Central memory CD8-positive, alpha-beta T cell (primary cell): ENCODE measurements around the gene YWHAH.

ENCODE experiments used
- ATAC-seq: fragments of 150-1000 bp; cut with Tn5 transposase; replicated peaks from 2 replicates; pipeline ENCODE4 v1.10.0; 2022; ENCODE audit warnings: mild to moderate bottlenecking, moderate FRiP score, moderate number of reproducible peaks; ENCODE audit not compliant: poor library complexity, severe bottlenecking; ENCODE audit errors: extremely low read depth
- DNase-seq, 2 donors: peaks; one replicate each; pipeline ENCODE4 v3.0.0; 2021; ENCODE audit warnings: low spot score in 2 of 2
- H3K27ac Mint-ChIP-seq: one replicate; pipeline ENCODE4 v1.8.0; 2022; ENCODE audit warnings: low read depth, mild to moderate bottlenecking, moderate library complexity, mixed read lengths
- H3K27me3 Mint-ChIP-seq: one replicate; pipeline ENCODE4 v1.8.0; 2022; ENCODE audit warnings: mixed read lengths
- H3K36me3 Mint-ChIP-seq: one replicate; pipeline ENCODE4 v1.8.0; 2022; ENCODE audit warnings: mild to moderate bottlenecking, moderate library complexity, mixed read lengths; ENCODE audit not compliant: insufficient read depth
- H3K4me1 Mint-ChIP-seq: one replicate; pipeline ENCODE4 v1.8.0; 2022; ENCODE audit warnings: mixed read lengths
- H3K4me3 Mint-ChIP-seq: one replicate; pipeline ENCODE4 v1.8.0; 2022; ENCODE audit warnings: mild to moderate bottlenecking, moderate library complexity, mixed read lengths
- H3K9me3 Mint-ChIP-seq: one replicate; pipeline ENCODE4 v1.8.0; 2022; ENCODE audit warnings: mixed read lengths

YWHAH gene

GRCh38 chr22:31943978-31944699 is at the start of gene YWHAH:
Gene YWHAH (plus strand): TSS chr22:31944535. CDS start chr22:31944734, 199 bp downstream.
- ATAC-seq = peak; percentile 59
- Mint-ChIP-seq H3K9me3 (no peaks in the 10 kb centered on the region), H3K27me3 (no peaks in the 10 kb centered on the region)

DNA sequence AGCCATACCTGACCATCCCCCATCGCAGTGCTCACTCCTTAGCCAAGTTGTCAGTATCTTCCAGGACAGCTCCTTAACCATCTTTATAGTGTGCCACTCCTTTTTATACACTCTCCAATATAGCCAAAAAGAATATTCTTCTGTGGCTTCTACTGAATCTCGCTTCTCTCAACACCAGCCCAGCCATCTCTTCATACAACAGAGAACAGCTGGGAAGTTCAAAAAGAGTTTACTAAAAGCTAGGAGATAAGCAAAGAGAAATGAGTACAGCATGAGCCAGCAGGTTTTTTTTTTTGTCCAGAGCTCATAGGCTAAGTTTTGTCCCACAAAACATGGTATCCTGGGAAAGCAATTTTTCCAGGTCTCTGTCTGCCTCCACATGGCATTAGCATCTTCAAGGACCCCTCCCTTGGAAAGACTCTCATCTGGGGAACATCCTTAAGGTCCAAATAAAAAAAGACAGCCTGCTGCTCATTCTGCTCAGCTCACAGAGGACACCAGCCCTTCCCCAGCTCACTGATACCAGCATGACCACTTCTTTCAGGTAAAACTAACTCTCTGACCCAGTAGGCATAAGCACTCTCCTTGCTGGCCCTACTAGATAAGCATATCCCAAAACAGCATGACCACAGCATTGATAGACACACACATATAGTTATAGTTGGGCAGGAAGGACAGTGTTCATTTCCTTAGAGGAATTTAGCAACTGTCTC is 48.8 kb upstream of the YWHAH start:
- no peak overlapping the region for H3K4me3 Mint-ChIP-seq
- H3K27ac Mint-ChIP-seq = no peak overlapping the region
- no peaks in the 10 kb centered on the region for H3K9me3 Mint-ChIP-seq
- H3K27me3 Mint-ChIP-seq = no peaks in the 10 kb centered on the region
- ATAC-seq (no peak), DNase-seq (no peak)
- H3K4me1 Mint-ChIP-seq = no peaks in the 10 kb centered on the region
- H3K36me3 Mint-ChIP-seq = peaks cover 34% of the 10 kb centered on the region

More at GRCh38 chr22:31943978-31944699, at the start of gene YWHAH:
- peak within 1 kb of the TSS; percentile 82 for H3K27ac Mint-ChIP-seq
- peaks cover 8% of the 10 kb centered on the region for H3K36me3 Mint-ChIP-seq
- DNase-seq = peak; percentile 74
- peaks cover 7% of the 10 kb centered on the region for H3K4me1 Mint-ChIP-seq
- no peak within 1 kb of the TSS for H3K4me3 Mint-ChIP-seq

GRCh38 chr22:31896472-31896871 is 47.9 kb upstream of the YWHAH start:
- no peak for ATAC-seq
- no peak for DNase-seq
- H3K36me3 Mint-ChIP-seq = peaks cover 36% of the 10 kb centered on the region
- H3K4me3 Mint-ChIP-seq = no peak overlapping the region
- no peaks in the 10 kb centered on the region for H3K27me3 Mint-ChIP-seq
- H3K9me3 Mint-ChIP-seq = no peaks in the 10 kb centered on the region
- H3K4me1 Mint-ChIP-seq = no peaks in the 10 kb centered on the region
- H3K27ac Mint-ChIP-seq = no peak overlapping the region

DNA sequence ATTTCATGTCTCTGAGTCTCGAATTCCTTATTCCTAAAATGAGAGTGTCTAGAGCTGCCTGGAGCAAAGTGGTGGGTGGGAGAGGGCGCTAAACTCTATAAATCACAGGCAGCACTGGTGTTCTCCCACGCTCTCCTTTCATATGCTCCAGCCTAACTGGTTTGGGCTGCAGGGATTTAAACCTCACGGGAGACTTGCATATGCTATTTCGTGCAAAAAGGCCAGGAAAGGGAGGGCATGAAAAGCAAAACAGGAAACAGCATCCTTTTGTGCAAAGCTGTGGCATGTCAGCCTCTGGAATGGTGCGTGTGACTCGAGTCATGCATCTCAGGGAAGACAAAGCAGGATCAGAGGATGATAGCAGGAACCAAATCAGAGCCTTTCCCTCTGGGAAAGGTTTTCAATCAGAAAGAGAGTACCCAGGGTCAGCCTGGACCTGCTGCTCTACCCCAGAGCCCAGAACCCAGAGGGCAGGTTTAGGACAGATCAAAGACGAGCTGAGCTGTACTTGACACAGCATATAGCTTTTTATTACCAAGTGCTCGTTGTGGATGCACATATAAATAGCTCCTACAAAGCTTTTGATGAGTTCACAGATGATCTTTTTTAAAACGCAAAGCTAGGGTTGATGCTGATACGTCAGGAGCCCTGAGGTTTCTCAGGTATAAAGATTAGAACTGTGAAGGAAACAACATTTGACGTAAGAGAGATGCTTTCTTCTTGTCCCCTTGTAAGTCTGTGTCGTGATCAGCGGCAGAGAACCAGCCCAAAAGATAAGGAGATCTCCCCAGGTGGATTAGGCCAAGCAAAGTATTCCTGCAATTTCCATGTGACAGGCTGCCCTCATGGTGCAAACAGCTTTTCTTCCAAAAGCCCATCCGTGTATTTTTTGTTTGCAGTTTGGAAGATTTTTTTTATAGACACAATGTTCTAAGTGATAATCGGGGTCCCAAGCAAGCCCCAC is 46.2 kb upstream of the YWHAH start:
- H3K4me3 Mint-ChIP-seq = no peak overlapping the region
- H3K27me3 Mint-ChIP-seq = no peaks in the 10 kb centered on the region
- H3K36me3 Mint-ChIP-seq = peaks cover 30% of the 10 kb centered on the region
- no peaks in the 10 kb centered on the region for H3K9me3 Mint-ChIP-seq
- no peaks in the 10 kb centered on the region for H3K4me1 Mint-ChIP-seq
- DNase-seq = no peak
- no peak for ATAC-seq
- H3K27ac Mint-ChIP-seq = no peak overlapping the region

DNA sequence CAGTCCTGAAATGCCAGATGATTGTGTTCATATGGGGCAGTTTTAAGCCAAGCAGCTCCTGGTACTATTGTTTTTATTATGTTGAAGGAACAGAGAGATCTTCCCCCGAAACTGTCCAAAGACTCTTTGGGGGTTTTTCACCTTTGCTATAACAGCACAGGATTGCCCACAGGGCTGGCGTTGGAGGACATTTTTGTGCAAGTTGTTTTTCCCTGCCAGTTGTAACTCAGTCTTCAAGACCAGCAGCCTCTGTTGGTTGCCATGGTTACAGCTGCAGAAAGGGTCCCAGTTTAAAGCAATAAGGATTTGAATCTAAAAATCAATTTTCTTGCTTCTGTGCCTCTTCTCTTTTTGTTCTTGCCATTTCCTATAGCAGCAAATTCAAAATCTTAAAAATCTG is 45.4 kb upstream of the YWHAH start:
- Mint-ChIP-seq H3K4me3 (no peak overlapping the region), H3K36me3 (peaks cover 26% of the 10 kb centered on the region), H3K27me3 (no peaks in the 10 kb centered on the region), H3K4me1 (no peaks in the 10 kb centered on the region), H3K9me3 (no peaks in the 10 kb centered on the region), H3K27ac (no peak overlapping the region)
- no peak for ATAC-seq
- DNase-seq = no peak

- Mint-ChIP-seq H3K36me3 (peaks cover 21% of the 10 kb centered on the region), H3K9me3 (no peaks in the 10 kb centered on the region), H3K4me3 (no peak overlapping the region), H3K27me3 (no peaks in the 10 kb centered on the region), H3K27ac (no peak overlapping the region), H3K4me1 (no peaks in the 10 kb centered on the region)
- no peak for DNase-seq
- ATAC-seq = no peak
Observed at GRCh38 chr22:31899669-31900068, 44.7 kb upstream of the YWHAH start.

GRCh38 chr22:31901388-31902137 is 42.8 kb upstream of the YWHAH start:
- Mint-ChIP-seq H3K27ac (no peak overlapping the region), H3K27me3 (no peaks in the 10 kb centered on the region), H3K4me3 (no peak overlapping the region), H3K4me1 (no peaks in the 10 kb centered on the region), H3K36me3 (peaks cover 18% of the 10 kb centered on the region), H3K9me3 (no peaks in the 10 kb centered on the region)
- DNase-seq (no peak), ATAC-seq (no peak)

- peaks cover 20% of the 10 kb centered on the region for H3K36me3 Mint-ChIP-seq
- no peaks in the 10 kb centered on the region for H3K27me3 Mint-ChIP-seq
- no peaks in the 10 kb centered on the region for H3K4me1 Mint-ChIP-seq
- no peaks in the 10 kb centered on the region for H3K9me3 Mint-ChIP-seq
- H3K4me3 Mint-ChIP-seq = no peak overlapping the region
- ATAC-seq (no peak), DNase-seq (no peak)
- H3K27ac Mint-ChIP-seq = no peak overlapping the region
Observed at GRCh38 chr22:31904651-31905050, 39.7 kb upstream of the YWHAH start.

DNA sequence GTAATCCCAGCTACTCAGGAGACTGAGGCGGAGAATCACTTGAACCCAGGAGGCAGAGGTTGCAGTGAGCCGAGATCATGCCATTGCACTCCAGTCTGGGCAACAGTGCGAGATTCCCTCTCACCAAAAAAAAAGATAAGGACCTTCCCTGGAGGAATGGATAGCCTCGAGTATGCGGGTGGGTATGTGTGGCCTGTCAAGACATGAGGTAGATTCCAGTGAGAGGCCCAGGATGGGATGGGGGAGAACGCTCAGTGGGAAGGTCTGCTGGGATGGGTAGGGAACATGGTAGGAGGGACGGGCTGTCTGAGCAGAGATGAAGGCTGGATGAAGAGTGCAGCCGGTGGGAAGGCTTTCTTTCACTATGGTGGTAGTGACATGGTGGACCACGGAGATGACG is 39.0 kb upstream of the YWHAH start:
- no peak overlapping the region for H3K4me3 Mint-ChIP-seq
- no peak for ATAC-seq
- peaks cover 21% of the 10 kb centered on the region for H3K36me3 Mint-ChIP-seq

GRCh38 chr22:31906086-31906485 is 38.2 kb upstream of the YWHAH start:
- H3K4me3 Mint-ChIP-seq = no peak overlapping the region
- H3K4me1 Mint-ChIP-seq = no peaks in the 10 kb centered on the region
- peaks cover 20% of the 10 kb centered on the region for H3K36me3 Mint-ChIP-seq

More for the DNA sequence above, 39.0 kb upstream of the YWHAH start:
- DNase-seq = no peak
- Mint-ChIP-seq H3K27ac (no peak overlapping the region), H3K4me1 (no peaks in the 10 kb centered on the region), H3K9me3 (no peaks in the 10 kb centered on the region), H3K27me3 (no peaks in the 10 kb centered on the region)

DNA sequence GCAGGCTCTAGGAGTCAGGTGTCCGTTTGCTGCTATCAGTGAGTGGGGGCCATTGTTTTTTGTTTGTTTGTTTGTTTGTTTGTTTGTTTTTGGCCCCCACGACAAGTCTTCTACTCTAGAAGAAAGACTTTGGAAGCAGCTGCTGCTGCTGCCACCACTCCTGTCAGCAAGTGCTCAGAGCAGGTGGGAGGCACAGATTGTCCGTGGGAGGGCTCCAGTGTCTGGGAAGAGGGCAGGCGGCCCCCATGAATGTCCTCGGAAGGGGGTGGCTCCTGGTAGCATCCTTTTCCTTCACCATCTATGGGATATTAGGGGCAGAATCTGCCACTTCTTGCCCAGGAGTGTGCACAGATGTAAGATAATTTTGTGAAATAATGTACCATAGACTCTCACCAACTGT is 37.8 kb upstream of the YWHAH start:
- no peaks in the 10 kb centered on the region for H3K27me3 Mint-ChIP-seq
- H3K9me3 Mint-ChIP-seq = no peaks in the 10 kb centered on the region
- peak overlapping the region; percentile 32 for H3K27ac Mint-ChIP-seq
- H3K36me3 Mint-ChIP-seq = peaks cover 20% of the 10 kb centered on the region
- H3K4me3 Mint-ChIP-seq = no peak overlapping the region
- H3K4me1 Mint-ChIP-seq = no peaks in the 10 kb centered on the region
- ATAC-seq (no peak), DNase-seq (no peak)

More at GRCh38 chr22:31906086-31906485, 38.2 kb upstream of the YWHAH start:
- H3K27me3 Mint-ChIP-seq = no peaks in the 10 kb centered on the region
- no peak overlapping the region for H3K27ac Mint-ChIP-seq
- ATAC-seq (no peak), DNase-seq (no peak)
- H3K9me3 Mint-ChIP-seq = no peaks in the 10 kb centered on the region

DNA sequence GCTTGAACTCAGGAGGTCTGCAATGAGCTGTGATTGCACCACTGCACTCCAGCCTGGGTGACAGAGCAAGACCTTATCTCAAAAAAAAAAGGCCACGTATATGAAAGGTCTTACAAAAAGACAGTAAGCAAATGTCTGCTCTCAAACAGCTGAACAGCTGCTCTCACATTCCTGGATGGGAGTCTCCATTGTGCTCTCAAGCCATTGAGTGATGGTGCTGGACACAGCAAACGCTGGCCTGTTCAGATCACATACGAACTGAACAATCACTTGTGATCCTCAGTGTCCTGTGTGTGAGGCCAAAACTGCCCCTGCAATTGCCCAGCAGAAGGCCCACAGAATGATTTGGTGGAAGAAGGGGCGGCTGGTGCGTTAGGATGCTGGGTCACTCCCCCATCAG is 34.4 kb upstream of the YWHAH start:
- Mint-ChIP-seq H3K4me3 (no peak overlapping the region), H3K36me3 (peaks cover 20% of the 10 kb centered on the region), H3K4me1 (no peaks in the 10 kb centered on the region), H3K9me3 (no peaks in the 10 kb centered on the region), H3K27me3 (no peaks in the 10 kb centered on the region), H3K27ac (no peak overlapping the region)
- DNase-seq (no peak), ATAC-seq (no peak)
